ENCODE data around the gene DLL1. TPM values are rescaled to one million over a fixed set of nuclear protein-coding genes. Genes with fewer than 3 reads are reported as not detected.

DLL1 gene
- total and polyA plus RNA-seq, 12 donors: 2.6 to 27.2 (median 8.7) TPM

DNA sequence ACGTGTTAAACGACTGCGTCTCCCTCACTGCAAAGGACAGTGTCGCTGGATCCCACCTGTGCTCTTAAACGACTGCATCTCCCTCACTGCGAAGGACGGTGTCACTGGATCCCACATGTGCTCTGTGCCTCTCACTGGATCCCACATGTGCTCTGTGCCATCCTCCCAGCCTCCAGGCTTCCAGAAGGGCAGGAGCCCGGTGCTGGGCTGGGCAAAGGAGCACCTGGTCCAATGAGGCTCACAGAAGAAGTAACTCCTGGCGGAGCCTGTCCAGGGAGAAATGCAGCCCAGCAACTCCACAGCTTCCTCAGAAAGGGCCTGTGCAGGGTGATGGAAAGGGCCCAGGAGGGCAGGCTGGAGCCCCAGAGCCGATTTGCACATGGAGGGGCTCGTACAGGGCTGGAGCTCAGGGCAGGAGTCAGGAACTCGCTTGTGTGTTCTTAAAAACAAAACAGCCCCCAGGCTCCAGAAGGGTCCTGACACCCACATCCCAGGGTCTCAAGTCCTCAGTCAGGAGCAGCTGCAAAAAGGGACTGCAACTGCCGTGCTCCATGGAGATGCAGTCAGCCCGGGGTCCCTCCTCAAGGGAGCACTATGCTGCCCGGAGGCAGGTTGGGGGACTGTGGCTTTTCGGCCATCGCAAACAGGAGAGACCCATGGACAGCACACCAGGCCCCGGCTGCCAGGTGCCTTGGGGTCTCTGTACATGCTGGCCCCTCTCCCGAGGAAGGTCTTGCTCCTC, 52.7 kb downstream of the DLL1 start:
- WGBS, 2 donors: 92 to 93% methylated on average over 19 of the region's 19 CpGs
- H3K27me3 ChIP-seq: peaks cover 0 to 9% (median 0%) of the 10 kb centered on the region in 7 donors
- H3K4me1 ChIP-seq: peaks cover 0 to 5% (median 0%) of the 10 kb centered on the region in 9 donors
- intact Hi-C loops (cut with DNase I): no loop called here
- no peaks in the 10 kb centered on the region for H3K36me3 ChIP-seq
- no peaks in the 10 kb centered on the region for H3K9me3 ChIP-seq
- ATAC-seq: no peak
- no peak for TF ChIP-seq CTCF (IDR thresholded peaks at IDR 0.05)
- no peak overlapping the region for H3K4me3 ChIP-seq
- no peak for DNase-seq
- no peak overlapping the region for H3K27ac ChIP-seq

DNA sequence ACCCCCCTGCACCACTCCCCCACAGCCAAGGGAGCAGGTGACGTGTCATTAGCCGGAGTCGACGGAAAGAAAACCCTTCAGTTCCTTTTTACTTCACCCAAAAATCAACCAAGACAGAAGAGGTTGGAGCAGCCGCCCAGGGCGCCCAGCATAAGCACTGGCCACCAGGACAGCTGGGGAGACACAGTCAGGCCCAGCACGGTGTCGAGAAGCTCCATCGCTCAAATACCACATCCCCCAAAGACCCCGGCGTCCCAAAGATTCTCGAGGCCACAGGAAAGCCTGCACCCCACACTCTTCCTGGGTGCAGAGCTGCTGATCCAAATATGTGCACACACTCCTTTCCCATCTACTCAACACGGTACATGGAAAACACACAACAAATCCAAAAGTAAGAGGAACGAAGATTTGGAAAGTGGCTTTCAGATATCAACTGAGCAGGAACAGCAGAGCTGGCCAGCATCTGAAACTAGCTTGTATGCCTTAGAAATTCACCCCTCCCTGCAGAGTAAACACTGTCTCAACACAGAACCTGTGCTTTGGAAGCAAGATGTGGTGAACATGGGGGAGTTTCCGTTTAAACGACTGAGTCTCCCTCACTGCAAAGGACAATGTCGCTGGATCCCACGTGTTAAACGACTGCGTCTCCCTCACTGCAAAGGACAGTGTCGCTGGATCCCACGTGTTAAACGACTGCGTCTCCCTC, 54.6 kb downstream of the DLL1 start:
- no peak for DNase-seq

DNA sequence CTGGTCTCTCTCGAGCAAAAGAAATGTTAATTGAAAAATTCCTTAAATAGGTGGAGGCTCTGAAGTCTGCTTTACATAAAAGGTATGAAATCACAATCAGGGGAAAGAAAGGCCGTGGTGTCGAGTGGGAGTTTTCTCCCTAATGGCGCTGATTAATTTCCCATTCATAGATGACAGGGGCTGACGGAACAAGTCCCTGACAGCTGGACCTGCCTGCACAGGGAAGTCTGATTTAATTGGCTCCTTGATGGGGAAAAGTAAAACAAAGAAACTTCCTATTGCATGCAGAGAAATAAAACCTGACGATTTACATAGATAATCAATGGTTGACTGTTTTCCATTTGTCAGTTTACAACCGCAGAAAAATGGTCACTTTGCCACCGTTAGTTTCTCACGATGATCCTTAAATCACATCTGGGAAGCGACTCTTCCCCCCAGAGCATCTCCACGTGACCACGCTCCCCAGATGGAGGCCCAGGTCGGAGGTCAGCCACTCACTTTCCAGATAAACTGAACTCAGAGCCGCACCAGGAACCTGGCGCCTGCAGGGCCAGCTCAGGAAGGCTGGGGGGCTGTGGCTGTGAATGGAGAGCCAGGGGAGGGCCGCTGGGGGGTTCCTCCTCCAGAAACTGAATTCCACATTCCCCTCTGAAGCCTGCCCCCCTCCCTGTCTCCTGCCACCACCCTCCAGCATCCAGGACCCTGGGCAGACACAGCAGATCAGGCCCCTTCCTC, 55.3 kb downstream of the DLL1 start:
- no peak overlapping the region for H3K27ac ChIP-seq
- H3K9me3 ChIP-seq: no peaks in the 10 kb centered on the region
- no peak for TF ChIP-seq CTCF (IDR thresholded peaks at IDR 0.05)
- H3K4me3 ChIP-seq: no peak overlapping the region
- 67 to 68% methylated on average over 16 of the region's 16 CpGs for WGBS, 2 donors
- peaks cover 0 to 9% (median 0%) of the 10 kb centered on the region in 7 donors for H3K27me3 ChIP-seq
- peaks cover 0 to 13% (median 0%) of the 10 kb centered on the region in 9 donors for H3K4me1 ChIP-seq
- DNase-seq (no peak), ATAC-seq (peak in 1 of 8 donors; percentile 41)
- H3K36me3 ChIP-seq: no peaks in the 10 kb centered on the region
- intact Hi-C loops (cut with DNase I): no loop called here

More for the DNA sequence above, 54.6 kb downstream of the DLL1 start:
- Histone ChIP-seq H3K4me3 (no peak overlapping the region), H3K27ac (no peak overlapping the region), H3K9me3 (no peaks in the 10 kb centered on the region), H3K4me1 (peaks cover 0 to 5% (median 0%) of the 10 kb centered on the region in 9 donors), H3K27me3 (peaks cover 0 to 9% (median 0%) of the 10 kb centered on the region in 7 donors), H3K36me3 (no peaks in the 10 kb centered on the region)
- 82 to 84% methylated on average over 24 of the region's 24 CpGs for WGBS, 2 donors
- no peak for ATAC-seq
- no peak for TF ChIP-seq CTCF (IDR thresholded peaks at IDR 0.05)
- intact Hi-C loops (cut with DNase I): no loop called here

GRCh38 chr6:170234419-170234818, 56.5 kb downstream of the DLL1 start:
- ATAC-seq (no peak), DNase-seq (no peak)
- no peak overlapping the region for H3K4me3 ChIP-seq
- intact Hi-C loops (cut with DNase I): no loop called here
- no peaks in the 10 kb centered on the region for H3K9me3 ChIP-seq
- H3K27me3 ChIP-seq: peaks cover 0 to 7% (median 0%) of the 10 kb centered on the region in 7 donors
- no peak for TF ChIP-seq CTCF (IDR thresholded peaks at IDR 0.05)
- peaks cover 0 to 13% (median 5%) of the 10 kb centered on the region in 9 donors for H3K4me1 ChIP-seq
- 94 to 95% methylated on average over 9 of the region's 9 CpGs for whole genome bisulfite sequencing, 2 donors
- no peaks in the 10 kb centered on the region for H3K36me3 ChIP-seq
- H3K27ac ChIP-seq: no peak overlapping the region

All from heart right ventricle (tissue), 16 donors.